Effector memory CD4-positive, alpha-beta T cell (primary cell): ENCODE measurements around the gene C1orf198.

Experiments used
- DNase-seq, 3 donors: peaks; one replicate each; pipeline ENCODE4 v3.0.0-alpha.2; 2020
- H3K27ac ChIP-seq: 2 replicates; pipeline ENCODE4 v1.7.0; 2013; ENCODE audit warnings: mild to moderate bottlenecking, low read length, moderate library complexity; ENCODE audit not compliant: insufficient read depth, poor library complexity, severe bottlenecking
- H3K27me3 ChIP-seq: replicated peaks from 2 replicates; pipeline ENCODE4 v1.7.0; 2013; ENCODE audit warnings: mild to moderate bottlenecking, low read length; ENCODE audit not compliant: insufficient read depth, control insufficient read depth, poor library complexity, severe bottlenecking
- H3K36me3 ChIP-seq: 2 replicates; pipeline ENCODE4 v1.7.0; 2013; ENCODE audit warnings: mild to moderate bottlenecking, low read length, moderate library complexity; ENCODE audit not compliant: control insufficient read depth, insufficient read depth
- H3K4me1 ChIP-seq: 2 replicates; pipeline ENCODE4 v1.7.0; 2013; ENCODE audit warnings: low read length, mild to moderate bottlenecking; ENCODE audit not compliant: control insufficient read depth, insufficient read depth, poor library complexity, severe bottlenecking
- H3K4me3 ChIP-seq: 2 replicates; pipeline ENCODE4 v1.7.0; 2013; ENCODE audit warnings: low read length, low read depth, mild to moderate bottlenecking; ENCODE audit not compliant: insufficient read depth, poor library complexity, severe bottlenecking
- H3K9me3 ChIP-seq: 2 replicates; pipeline ENCODE4 v1.7.0; 2013; ENCODE audit warnings: mild to moderate bottlenecking, low read length, moderate library complexity; ENCODE audit not compliant: control insufficient read depth
- total RNA-seq, 3 donors: gene quantifications; one replicate each; lab custom pipeline; 2026; lab: John Stamatoyannopoulos, UW

C1orf198 gene, protein sequence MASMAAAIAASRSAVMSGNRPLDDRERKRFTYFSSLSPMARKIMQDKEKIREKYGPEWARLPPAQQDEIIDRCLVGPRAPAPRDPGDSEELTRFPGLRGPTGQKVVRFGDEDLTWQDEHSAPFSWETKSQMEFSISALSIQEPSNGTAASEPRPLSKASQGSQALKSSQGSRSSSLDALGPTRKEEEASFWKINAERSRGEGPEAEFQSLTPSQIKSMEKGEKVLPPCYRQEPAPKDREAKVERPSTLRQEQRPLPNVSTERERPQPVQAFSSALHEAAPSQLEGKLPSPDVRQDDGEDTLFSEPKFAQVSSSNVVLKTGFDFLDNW
- 3.7 to 4.3 (median 3.9) reads per million in 3 donors for total RNA-seq

DNA sequence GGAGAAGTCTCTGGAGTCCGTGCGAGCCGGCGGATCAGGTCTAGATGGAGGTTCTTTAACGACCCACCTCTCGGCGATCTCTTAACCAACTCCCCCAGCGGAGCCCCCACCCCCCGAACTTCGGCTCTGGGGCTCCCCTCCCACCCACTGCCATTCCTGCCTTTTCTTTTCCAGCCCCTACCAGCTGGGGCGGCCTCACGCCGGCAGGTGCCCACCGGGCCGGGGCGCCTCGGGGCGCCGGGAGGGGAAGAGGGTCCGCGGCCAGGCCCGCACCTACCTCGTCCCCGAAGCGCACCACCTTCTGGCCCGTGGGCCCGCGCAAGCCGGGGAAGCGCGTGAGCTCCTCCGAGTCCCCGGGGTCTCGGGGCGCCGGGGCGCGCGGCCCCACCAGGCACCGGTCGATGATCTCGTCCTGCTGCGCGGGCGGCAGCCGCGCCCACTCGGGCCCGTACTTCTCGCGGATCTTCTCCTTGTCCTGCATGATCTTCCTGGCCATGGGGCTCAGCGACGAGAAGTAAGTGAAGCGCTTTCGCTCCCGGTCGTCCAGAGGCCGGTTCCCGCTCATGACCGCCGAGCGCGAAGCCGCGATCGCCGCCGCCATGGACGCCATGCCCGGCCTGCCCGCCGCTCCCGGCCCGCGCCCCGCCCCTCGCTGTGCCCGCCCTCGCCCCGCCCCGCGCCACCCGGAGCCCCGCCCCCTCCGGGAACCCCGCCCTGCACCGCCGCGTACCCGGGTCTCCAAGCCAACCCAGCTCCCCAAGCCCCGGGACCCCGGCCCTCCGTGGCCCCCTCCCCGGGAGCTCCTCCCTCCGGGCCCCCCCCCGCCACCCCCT, at the start of gene C1orf198:
Gene C1orf198 (minus strand): TSS at position 619 of the 833 bp plus-strand sequence. CDS start 9 bp downstream, at position 610.
- Histone ChIP-seq H3K4me1 (peaks cover 7% of the 10 kb centered on the region), H3K36me3 (no peaks in the 10 kb centered on the region), H3K27me3 (no peaks in the 10 kb centered on the region), H3K4me3 (peak within 1 kb of the TSS; percentile 92), H3K27ac (peak within 1 kb of the TSS; percentile 54), H3K9me3 (no peaks in the 10 kb centered on the region)
- DNase-seq = peak; percentile 60 to 69 (median 63)

DNA sequence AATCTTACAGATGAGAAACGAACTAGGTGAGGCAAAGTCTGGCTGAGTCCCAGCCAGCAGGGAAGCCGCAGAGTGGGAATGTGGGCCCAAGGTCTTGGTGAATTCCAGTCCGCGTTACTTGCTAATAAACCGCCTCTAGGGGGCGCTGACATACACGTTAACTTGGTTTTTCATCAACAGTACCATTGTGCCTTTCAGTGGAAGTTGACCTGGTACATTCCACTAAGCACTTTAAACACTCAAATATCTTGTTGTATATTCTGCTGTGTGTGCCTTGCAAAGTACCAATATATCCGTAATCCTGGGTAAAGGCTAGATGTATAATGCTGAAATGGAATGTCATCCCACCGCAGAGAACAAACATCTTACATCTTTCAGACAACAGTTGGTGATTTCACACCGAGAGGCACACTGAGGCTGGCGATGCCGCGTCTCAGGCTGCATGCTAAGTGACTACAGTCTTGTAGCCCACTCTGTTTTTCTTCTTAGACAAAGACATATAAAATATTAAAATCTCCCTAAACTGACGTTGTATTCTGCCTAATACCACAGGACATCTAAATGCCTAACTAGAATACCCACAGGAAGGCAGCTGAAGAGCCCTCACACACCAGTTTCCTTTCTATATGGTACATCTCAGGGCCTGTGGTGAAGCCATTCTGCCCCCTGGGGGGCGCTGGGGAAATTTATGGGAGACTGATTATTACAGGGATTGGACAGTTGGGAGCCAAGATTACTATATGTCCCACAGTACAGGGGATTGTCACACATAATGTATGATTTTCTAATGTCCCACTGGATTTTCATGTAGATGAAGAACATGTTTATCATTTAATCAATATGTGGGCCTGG, 49.2 kb upstream of the C1orf198 start:
- Histone ChIP-seq H3K9me3 (no peaks in the 10 kb centered on the region), H3K27ac (no peak overlapping the region), H3K4me1 (no peaks in the 10 kb centered on the region), H3K4me3 (no peak overlapping the region), H3K27me3 (no peaks in the 10 kb centered on the region), H3K36me3 (peaks cover 61% of the 10 kb centered on the region)
- peak; percentile 38 to 62 (median 50) for DNase-seq

DNA sequence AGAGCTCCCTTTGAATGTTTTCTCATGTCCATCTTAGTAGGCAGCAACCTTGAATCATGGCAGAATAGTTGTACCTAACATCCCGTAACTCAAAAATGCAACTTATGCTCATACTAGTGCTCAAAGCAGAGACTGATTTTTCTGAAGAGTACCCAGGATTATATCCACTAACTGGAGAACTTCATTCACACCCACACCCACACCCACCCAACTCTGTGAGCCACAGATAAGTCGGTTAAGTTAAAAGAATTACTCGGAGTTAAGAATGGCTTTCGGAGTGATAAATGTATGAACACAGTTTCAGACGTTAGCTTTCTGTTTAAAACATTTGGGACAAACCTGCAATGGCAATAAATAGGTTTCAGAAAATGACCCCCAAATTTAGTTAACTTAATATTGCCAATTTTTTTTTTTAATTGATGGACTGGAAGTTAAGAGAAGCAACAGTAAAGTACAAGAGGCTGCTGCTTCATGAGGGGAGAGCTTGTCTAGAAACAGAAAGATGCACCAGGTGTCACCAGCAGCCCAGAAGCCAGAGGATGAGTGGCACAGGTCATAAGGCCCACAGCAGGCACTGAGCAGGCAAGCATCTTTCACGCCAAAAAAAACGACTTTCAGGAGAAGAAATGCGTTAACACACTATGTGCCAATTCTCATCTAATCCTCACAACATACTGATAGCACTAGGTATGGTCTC, 48.4 kb upstream of the C1orf198 start:
- no peaks in the 10 kb centered on the region for H3K27me3 ChIP-seq

DNA sequence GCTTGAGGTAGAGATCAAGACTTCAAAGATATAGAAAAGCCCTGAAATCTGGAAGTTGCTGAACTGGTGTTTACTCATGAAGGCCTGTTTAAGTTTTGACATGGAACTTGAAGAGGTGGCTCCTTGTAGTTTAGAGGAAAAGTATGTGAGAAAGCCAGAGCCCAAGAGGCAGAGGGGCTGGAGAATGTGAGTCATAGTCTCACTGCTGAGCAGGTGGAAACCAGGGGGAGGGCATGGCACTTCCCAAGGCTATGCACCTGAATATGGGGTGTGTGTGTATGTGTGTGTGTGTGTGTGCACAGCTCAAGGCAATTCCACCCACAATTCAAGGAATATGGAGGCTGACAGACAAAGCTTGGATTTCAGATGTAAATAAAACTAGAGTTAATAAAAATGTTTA, 46.8 kb upstream of the C1orf198 start:
- Histone ChIP-seq H3K4me1 (no peaks in the 10 kb centered on the region), H3K27me3 (no peaks in the 10 kb centered on the region), H3K4me3 (no peak overlapping the region), H3K27ac (no peak overlapping the region), H3K36me3 (peaks cover 69% of the 10 kb centered on the region), H3K9me3 (no peaks in the 10 kb centered on the region)
- no peak for DNase-seq

More for the DNA sequence above, 48.4 kb upstream of the C1orf198 start:
- Histone ChIP-seq H3K9me3 (no peaks in the 10 kb centered on the region), H3K27ac (no peak overlapping the region), H3K36me3 (peaks cover 65% of the 10 kb centered on the region), H3K4me3 (no peak overlapping the region), H3K4me1 (no peaks in the 10 kb centered on the region)
- DNase-seq = no peak

DNA sequence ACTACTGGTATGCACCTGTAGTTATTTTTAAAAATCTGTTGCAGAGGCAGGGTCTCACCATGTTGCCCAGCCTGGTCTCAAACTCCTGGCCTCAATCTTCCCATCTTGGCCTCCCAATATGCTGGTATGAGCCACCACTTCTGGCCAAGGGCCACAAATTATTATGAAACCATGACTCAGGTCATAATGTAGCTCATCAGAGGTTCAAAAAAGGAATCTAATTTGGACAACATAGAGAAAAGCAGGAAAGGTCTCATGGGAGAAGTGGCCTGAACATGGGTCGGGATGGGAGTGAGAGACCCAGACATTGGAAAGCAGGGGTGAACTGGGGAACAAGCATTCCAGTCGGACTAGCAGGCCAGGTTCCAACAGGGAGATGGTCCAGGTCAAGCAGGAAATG, 45.2 kb upstream of the C1orf198 start:
- Histone ChIP-seq H3K9me3 (no peaks in the 10 kb centered on the region), H3K36me3 (peaks cover 69% of the 10 kb centered on the region), H3K4me1 (no peaks in the 10 kb centered on the region), H3K4me3 (no peak overlapping the region), H3K27me3 (no peaks in the 10 kb centered on the region), H3K27ac (no peak overlapping the region)
- DNase-seq = no peak

DNA sequence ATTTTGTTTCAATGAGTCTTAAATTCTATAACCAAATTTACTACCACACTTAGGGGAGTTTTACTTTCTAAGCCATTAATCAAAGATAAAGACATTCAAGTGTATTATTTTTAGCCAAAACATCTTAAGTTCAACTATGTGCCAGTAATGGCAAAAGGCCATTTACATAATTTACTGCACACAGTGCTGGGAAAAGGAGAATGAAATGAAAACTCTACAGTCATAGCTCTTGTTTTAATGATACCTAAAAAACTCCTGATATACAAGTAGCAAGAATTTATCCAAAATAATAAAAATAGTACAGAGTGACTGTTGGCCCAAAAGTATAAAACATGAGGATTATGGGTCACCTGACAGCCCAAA, 42.4 kb upstream of the C1orf198 start:
- Histone ChIP-seq H3K9me3 (no peaks in the 10 kb centered on the region), H3K4me1 (no peaks in the 10 kb centered on the region), H3K4me3 (no peak overlapping the region), H3K27me3 (no peaks in the 10 kb centered on the region), H3K36me3 (peaks cover 77% of the 10 kb centered on the region), H3K27ac (no peak overlapping the region)
- no peak for DNase-seq

DNA sequence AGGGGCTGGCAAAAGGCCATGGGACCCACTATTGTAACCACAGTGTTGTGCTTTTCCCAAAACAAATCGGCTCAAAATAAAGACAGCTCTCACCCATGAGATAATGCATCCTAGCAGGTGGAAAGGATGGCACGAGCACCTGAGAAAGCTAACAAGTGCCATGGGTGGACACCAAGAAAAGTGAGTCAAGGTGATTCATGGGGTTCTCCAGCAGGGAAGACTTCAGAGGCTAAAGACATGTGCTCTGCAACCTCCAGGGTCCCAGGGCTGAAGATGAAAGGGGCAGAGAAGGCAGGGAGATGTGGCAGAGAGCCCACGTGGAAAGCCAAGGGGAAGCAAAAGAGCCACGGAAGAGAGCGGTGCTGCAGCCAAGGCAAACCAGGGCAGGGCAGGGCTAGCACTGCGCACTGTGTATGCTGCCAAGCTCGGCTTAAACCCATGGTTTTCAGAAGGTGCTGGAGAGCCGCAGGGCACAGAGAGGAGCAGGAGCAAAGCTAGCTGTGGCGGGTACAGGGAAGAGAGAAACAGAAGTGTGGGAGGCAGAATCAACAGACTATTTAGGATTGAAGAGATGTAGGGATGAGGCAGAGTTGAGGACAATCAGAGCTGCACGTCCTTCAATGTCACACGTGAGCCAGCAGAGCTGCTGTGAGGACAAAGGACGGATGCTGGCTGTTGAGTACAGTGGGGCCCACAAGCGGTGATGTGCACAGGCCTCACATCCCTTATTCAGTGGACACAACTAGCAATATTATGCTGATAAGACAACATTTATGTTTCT, 41.8 kb upstream of the C1orf198 start:
- Histone ChIP-seq H3K36me3 (peaks cover 80% of the 10 kb centered on the region), H3K4me1 (no peaks in the 10 kb centered on the region)

DNA sequence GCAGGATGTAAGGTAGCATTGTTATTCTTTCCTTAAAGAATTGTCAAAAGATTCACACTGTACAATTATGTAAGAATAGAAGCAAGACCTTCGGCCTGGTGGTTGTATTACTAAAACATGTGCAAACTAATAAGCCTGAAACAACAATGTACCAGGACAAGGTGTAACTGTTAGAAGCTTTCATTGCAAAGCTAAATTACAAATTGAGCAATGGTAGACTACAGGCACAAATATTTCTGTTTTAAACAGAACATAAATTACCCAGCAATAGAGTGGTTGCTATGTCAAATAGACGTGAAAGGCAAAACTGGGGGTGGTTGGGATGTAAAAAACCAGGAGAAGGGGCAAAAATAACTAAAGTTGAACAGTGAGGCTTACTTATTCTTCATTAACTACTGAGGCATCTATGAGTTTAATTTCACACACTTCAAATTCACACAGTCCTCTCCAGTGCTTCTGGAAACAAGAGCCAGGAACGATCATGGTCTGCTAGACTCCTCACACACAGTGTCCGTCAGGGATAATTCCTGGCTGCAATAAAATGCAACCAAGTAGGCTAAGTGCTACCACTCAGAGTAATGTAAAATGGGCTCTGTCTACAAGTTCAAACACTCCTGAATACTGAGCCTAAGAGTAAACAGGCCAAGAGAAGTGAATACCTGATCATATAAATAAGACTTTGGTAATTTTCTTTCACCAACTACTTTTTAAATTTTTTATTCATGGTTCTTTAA, 39.3 kb upstream of the C1orf198 start:
- H3K9me3 ChIP-seq = no peaks in the 10 kb centered on the region
- H3K36me3 ChIP-seq = peaks cover 75% of the 10 kb centered on the region
- no peak overlapping the region for H3K27ac ChIP-seq
- H3K4me3 ChIP-seq = no peak overlapping the region
- H3K4me1 ChIP-seq = no peaks in the 10 kb centered on the region
- no peak for DNase-seq
- no peaks in the 10 kb centered on the region for H3K27me3 ChIP-seq

More for the DNA sequence above, 41.8 kb upstream of the C1orf198 start:
- no peak overlapping the region for H3K27ac ChIP-seq
- no peaks in the 10 kb centered on the region for H3K9me3 ChIP-seq
- no peak for DNase-seq
- H3K27me3 ChIP-seq = no peaks in the 10 kb centered on the region
- no peak overlapping the region for H3K4me3 ChIP-seq
